Hematopoietic multipotent progenitor cell treated with erythropoietin and hydrocortisone succinate and interleukin-3 and kit ligand, for 15 days (in vitro differentiated cells): ENCODE data around the gene FRG2B.
"Not testable (repeated sequence)": the region's sequence is repeated elsewhere in the genome, so short reads cannot be mapped to it uniquely, and the experiment has no call there.

Experiments
- DNase-seq: peaks from one replicate; pipeline ENCODE4 v3.0.0-alpha.2; 2015; ENCODE audit warnings: low spot score

The FRG2B gene

GRCh38 chr10:133626695-133627094 lies at the start of gene FRG2B:
TSS of gene FRG2B (minus strand) at chr10:133626795. CDS start at chr10:133626742, 53 bp downstream.
- not testable (repeated sequence) for DNase-seq

- DNase-seq, result not testable (repeated sequence)
Measured at GRCh38 chr10:133667446-133667845, 40.9 kb upstream of the FRG2B start.

- not testable (repeated sequence) for DNase-seq
Measured at GRCh38 chr10:133663544-133664160, 37.1 kb upstream of the FRG2B start.

- DNase-seq, result not testable (repeated sequence)
Measured at GRCh38 chr10:133661122-133661521, 34.5 kb upstream of the FRG2B start.

GRCh38 chr10:133660516-133660915 lies 33.9 kb upstream of the FRG2B start:
- not testable (repeated sequence) for DNase-seq

- not testable (repeated sequence) for DNase-seq
Measured at GRCh38 chr10:133657276-133657675, 30.7 kb upstream of the FRG2B start.

GRCh38 chr10:133648872-133649455 lies 22.4 kb upstream of the FRG2B start:
- not testable (repeated sequence) for DNase-seq

GRCh38 chr10:133647075-133647748 lies 20.6 kb upstream of the FRG2B start:
- not testable (repeated sequence) for DNase-seq

- DNase-seq, result not testable (repeated sequence)
Measured at GRCh38 chr10:133637846-133638235, 11.2 kb upstream of the FRG2B start.

- DNase-seq, result not testable (repeated sequence)
Measured at GRCh38 chr10:133637202-133637845, 10.7 kb upstream of the FRG2B start.

GRCh38 chr10:133630723-133631249 lies 4.2 kb upstream of the FRG2B start:
- DNase-seq, result not testable (repeated sequence)

- DNase-seq, result not testable (repeated sequence)
Measured at GRCh38 chr10:133622544-133622943, 4.1 kb downstream of the FRG2B start.

GRCh38 chr10:133618851-133619250 lies 7.7 kb downstream of the FRG2B start:
- DNase-seq, result no peak

- no peak for DNase-seq
Measured at GRCh38 chr10:133617196-133617595, 9.4 kb downstream of the FRG2B start.

GRCh38 chr10:133616371-133617130 lies 10.0 kb downstream of the FRG2B start:
- no peak for DNase-seq

- no peak for DNase-seq
Measured at GRCh38 chr10:133614830-133615580, 11.6 kb downstream of the FRG2B start.

GRCh38 chr10:133613699-133614098 lies 12.9 kb downstream of the FRG2B start:
- no peak for DNase-seq

- no peak for DNase-seq
Measured at GRCh38 chr10:133611079-133611478, 15.5 kb downstream of the FRG2B start.

- DNase-seq, result no peak
Measured at GRCh38 chr10:133608855-133609254, 17.7 kb downstream of the FRG2B start.

- DNase-seq, result not testable (repeated sequence)
Measured at GRCh38 chr10:133603434-133603833, 23.2 kb downstream of the FRG2B start.

- DNase-seq, result no peak
Measured at GRCh38 chr10:133600657-133601056, 25.9 kb downstream of the FRG2B start.
